Thyroid gland (tissue), 4 donors: ENCODE measurements around the gene ZMPSTE24.

Experiments used
- POLR2A ChIP-seq, 2 donors: fragments of 450-650 bp; IDR thresholded peaks; one replicate each; pipeline ENCODE4 v1.6.1; 2017; ENCODE audit warnings: antibody characterized with exemption in 2 of 2, mild to moderate bottlenecking in 2 of 2, moderate library complexity in 1 of 2
- TF ChIP-seq, protein P1 (sequence below), 6 experiments: fragments of 200-600 bp in 3 of 6; fragments of 450-650 bp in 3 of 6; sonication (generic) in 3 of 6; IDR thresholded peaks; one replicate each; pipeline ENCODE4 v1.5.1; 2016 to 2019; ENCODE audit warnings: antibody characterized with exemption in 6 of 6, mild to moderate bottlenecking in 2 of 6, inconsistent platforms in 1 of 6, moderate library complexity in 1 of 6

DNA sequence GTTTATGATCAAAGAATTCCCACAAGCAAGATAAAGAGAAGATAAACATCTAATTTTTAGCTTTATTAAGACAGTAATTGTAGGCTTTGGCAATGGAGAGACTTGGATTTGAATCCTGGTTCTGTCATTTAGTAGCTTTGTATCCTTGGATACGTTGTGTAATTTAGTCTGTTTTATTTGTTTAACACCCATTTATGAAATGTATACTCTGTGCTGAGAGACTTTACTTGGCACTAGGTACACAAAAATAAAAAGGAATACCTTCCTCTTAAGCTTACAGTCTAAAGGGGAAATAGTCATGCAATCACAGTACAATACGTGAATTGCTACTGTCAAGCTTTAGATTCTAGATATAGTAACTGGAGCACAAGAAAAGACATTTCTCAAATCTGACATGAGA is 23.8 kb downstream of the ZMPSTE24 start:
- TF ChIP-seq, protein P1, sequence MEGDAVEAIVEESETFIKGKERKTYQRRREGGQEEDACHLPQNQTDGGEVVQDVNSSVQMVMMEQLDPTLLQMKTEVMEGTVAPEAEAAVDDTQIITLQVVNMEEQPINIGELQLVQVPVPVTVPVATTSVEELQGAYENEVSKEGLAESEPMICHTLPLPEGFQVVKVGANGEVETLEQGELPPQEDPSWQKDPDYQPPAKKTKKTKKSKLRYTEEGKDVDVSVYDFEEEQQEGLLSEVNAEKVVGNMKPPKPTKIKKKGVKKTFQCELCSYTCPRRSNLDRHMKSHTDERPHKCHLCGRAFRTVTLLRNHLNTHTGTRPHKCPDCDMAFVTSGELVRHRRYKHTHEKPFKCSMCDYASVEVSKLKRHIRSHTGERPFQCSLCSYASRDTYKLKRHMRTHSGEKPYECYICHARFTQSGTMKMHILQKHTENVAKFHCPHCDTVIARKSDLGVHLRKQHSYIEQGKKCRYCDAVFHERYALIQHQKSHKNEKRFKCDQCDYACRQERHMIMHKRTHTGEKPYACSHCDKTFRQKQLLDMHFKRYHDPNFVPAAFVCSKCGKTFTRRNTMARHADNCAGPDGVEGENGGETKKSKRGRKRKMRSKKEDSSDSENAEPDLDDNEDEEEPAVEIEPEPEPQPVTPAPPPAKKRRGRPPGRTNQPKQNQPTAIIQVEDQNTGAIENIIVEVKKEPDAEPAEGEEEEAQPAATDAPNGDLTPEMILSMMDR (IDR thresholded peaks at IDR 0.05), result no peak
- no peak for TF ChIP-seq POLR2A (IDR thresholded peaks at IDR 0.05)
